Liver (tissue), 9 donors: ENCODE results near the gene RELA. TPM values are rescaled to one million over a fixed set of nuclear protein-coding genes. Genes with fewer than 3 reads are reported as not detected.

Source experiments
- DNase-seq: peaks from one replicate; pipeline ENCODE4 v3.0.0-alpha.2; 2017; ENCODE audit warnings: low spot score
- H3K27ac ChIP-seq, 2 donors: one replicate each; pipeline ENCODE4 v1.7.0; 2013; ENCODE audit warnings: inconsistent platforms in 2 of 2, low read length in 2 of 2, control low read depth in 1 of 2, low read depth in 1 of 2, mild to moderate bottlenecking in 1 of 2
- H3K27me3 ChIP-seq, 4 donors: one replicate each; pipeline versions ENCODE4 v1.6.1 to v1.7.0; 2013; ENCODE audit warnings: low read length in 3 of 4, inconsistent platforms in 1 of 4, mild to moderate bottlenecking in 1 of 4, moderate library complexity in 1 of 4; ENCODE audit not compliant: control insufficient read depth in 4 of 4, insufficient read depth in 4 of 4
- H3K36me3 ChIP-seq, 4 donors: one replicate each; pipeline versions ENCODE4 v1.6.1 to v1.7.0; 2013; ENCODE audit warnings: low read length in 3 of 4, mild to moderate bottlenecking in 3 of 4, low read depth in 1 of 4, moderate library complexity in 1 of 4; ENCODE audit not compliant: control insufficient read depth in 4 of 4, insufficient read depth in 3 of 4
- H3K4me1 ChIP-seq, 4 donors: one replicate each; pipeline versions ENCODE4 v1.6.1 to v1.7.0; 2013; ENCODE audit warnings: low read length in 3 of 4, mild to moderate bottlenecking in 3 of 4, moderate library complexity in 1 of 4; ENCODE audit not compliant: control insufficient read depth in 4 of 4, insufficient read depth in 4 of 4
- H3K4me3 ChIP-seq, 3 donors: one replicate each; pipeline versions ENCODE4 v1.6.1 to v1.7.0; 2013; ENCODE audit warnings: low read length in 3 of 3, control low read depth in 1 of 3, low read depth in 1 of 3, mild to moderate bottlenecking in 1 of 3
- H3K9ac ChIP-seq, 2 donors: one replicate each; pipeline ENCODE4 v1.7.0; 2013; ENCODE audit warnings: low read length in 2 of 2, mild to moderate bottlenecking in 2 of 2, moderate library complexity in 2 of 2, control low read depth in 1 of 2, low read depth in 1 of 2
- H3K9me3 ChIP-seq, 4 donors: one replicate each; pipeline versions ENCODE4 v1.6.1 to v1.7.0; 2013; ENCODE audit warnings: low read length in 3 of 4; ENCODE audit not compliant: control insufficient read depth in 4 of 4
- EGR1 ChIP-seq, 2 donors: IDR thresholded peaks; 2 replicates each; pipeline ENCODE4 v1.6.1; 2016 to 2018; ENCODE audit warnings: antibody characterized with exemption in 2 of 2, low read depth in 2 of 2
- FOXA1 ChIP-seq: IDR thresholded peaks from 2 replicates; pipeline ENCODE4 v1.6.1; 2016; ENCODE audit warnings: antibody characterized with exemption
- GABPA ChIP-seq, 2 donors: IDR thresholded peaks in 1 of 2; conservative IDR thresholded peaks in 1 of 2; 2 replicates each; pipeline ENCODE4 v1.6.1; 2016; ENCODE audit warnings: antibody characterized with exemption in 2 of 2, mild to moderate bottlenecking in 1 of 2, moderate library complexity in 1 of 2
- HNF4A ChIP-seq, 2 donors: conservative IDR thresholded peaks; 2 replicates each; pipeline ENCODE4 v1.6.1; 2016; ENCODE audit warnings: antibody characterized with exemption in 2 of 2, mild to moderate bottlenecking in 2 of 2
- HNF4G ChIP-seq: IDR thresholded peaks from 2 replicates; pipeline ENCODE4 v1.6.1; 2016; ENCODE audit warnings: antibody characterized with exemption
- JUND ChIP-seq, 2 donors: IDR thresholded peaks; 2 replicates each; pipeline ENCODE4 v1.6.1; 2016; ENCODE audit warnings: antibody characterized with exemption in 2 of 2
- MAX ChIP-seq: IDR thresholded peaks from 2 replicates; pipeline ENCODE4 v1.6.1; 2016; ENCODE audit warnings: antibody characterized with exemption
- NR2F2 ChIP-seq: IDR thresholded peaks from 2 replicates; pipeline ENCODE4 v1.6.1; 2016; ENCODE audit warnings: antibody characterized with exemption
- REST ChIP-seq: IDR thresholded peaks from 2 replicates; pipeline ENCODE4 v1.6.1; 2016; ENCODE audit warnings: antibody characterized with exemption, mild to moderate bottlenecking
- RXRA ChIP-seq, 2 donors: IDR thresholded peaks; 2 replicates each; pipeline ENCODE4 v1.6.1; 2017 to 2018; ENCODE audit warnings: antibody characterized with exemption in 2 of 2, mild to moderate bottlenecking in 1 of 2
- SP1 ChIP-seq: IDR thresholded peaks from 2 replicates; pipeline ENCODE4 v1.6.1; 2018; ENCODE audit warnings: antibody characterized with exemption, mild to moderate bottlenecking
- TAF1 ChIP-seq: conservative IDR thresholded peaks from 2 replicates; pipeline ENCODE4 v1.6.1; 2016; ENCODE audit warnings: antibody characterized with exemption, mild to moderate bottlenecking
- YY1 ChIP-seq: IDR thresholded peaks from 2 replicates; pipeline ENCODE4 v1.6.1; 2016; ENCODE audit warnings: antibody characterized with exemption, mild to moderate bottlenecking
- ZBTB33 ChIP-seq: IDR thresholded peaks from 2 replicates; pipeline ENCODE4 v1.6.1; 2016; ENCODE audit warnings: antibody characterized with exemption
- WGBS: extraction: QIAGEN DNeasy Blood & Tissue Kit; methylation state at CpG from one replicate; pipeline ENCODE4 v1.1.7; 2013; 5-methylcytosine and 5-hydroxymethylcytosine counted together
- polyA plus RNA-seq, 2 donors: library from polyadenylated mRNA; stranded (reverse) in 1 of 2; unstranded in 1 of 2; fragments of 200-250 nt in 1 of 2; fragments of >200 nt in 1 of 2; fragmentation: Nextera tagmentation in 1 of 2; extraction: Ambion mirVana in 1 of 2; gene quantifications; one replicate each; pipeline versions ENCODE4 v1.2.1 to v1.2.3, GENCODE V29; 2013 to 2015
- total RNA-seq, 2 donors: library from RNA; depleted of rRNA; stranded (reverse); fragments of >200 nt; gene quantifications; one replicate each; pipeline ENCODE4 v1.2.3, GENCODE V29; 2014
- donor health status: healthy.
- donor health status: healthy.
- donor health status: healthy.
- donor health status: healthy.
- donor health status: healthy.

Gene RELA
- total and polyA plus RNA-seq, 4 donors: 11.1 to 30.7 (median 22.0) TPM

- Histone ChIP-seq H3K9me3 (no peaks in the 10 kb centered on the region), H3K4me1 (peaks cover 3 to 46% (median 32%) of the 10 kb centered on the region in 4 donors), H3K36me3 (peaks cover 9 to 36% (median 19%) of the 10 kb centered on the region in 4 donors), H3K9ac (no peak overlapping the region), H3K27me3 (no peaks in the 10 kb centered on the region), H3K4me3 (no peak overlapping the region), H3K27ac (no peak overlapping the region)
- WGBS: 96% methylated on average over 46 of the region's 46 CpGs
- no peak for DNase-seq
- TF ChIP-seq FOXA1 (no peak), TAF1 (no peak), JUND (IDR thresholded peaks at IDR 0.05) (no peak), HNF4G (no peak)
These were observed 27.6 kb downstream of the RELA start for GRCh38 chr11:65634905-65635731.

GRCh38 chr11:65634440-65634839, 28.3 kb downstream of the RELA start:
- H3K9me3 ChIP-seq: no peaks in the 10 kb centered on the region
- no peak overlapping the region for H3K9ac ChIP-seq
- no peak overlapping the region for H3K4me3 ChIP-seq
- H3K27me3 ChIP-seq: no peaks in the 10 kb centered on the region
- WGBS: 94% methylated on average over 11 of the region's 11 CpGs
- peaks cover 3 to 40% (median 28%) of the 10 kb centered on the region in 4 donors for H3K4me1 ChIP-seq
- TF ChIP-seq YY1: no peak
- peaks cover 16 to 42% (median 22%) of the 10 kb centered on the region in 4 donors for H3K36me3 ChIP-seq
- DNase-seq: no peak
- H3K27ac ChIP-seq: no peak overlapping the region

- H3K4me3 ChIP-seq: no peak overlapping the region
- H3K9me3 ChIP-seq: no peaks in the 10 kb centered on the region
These were observed 28.6 kb downstream of the RELA start for GRCh38 chr11:65634109-65634436.

GRCh38 chr11:65633390-65634108, 29.2 kb downstream of the RELA start:
- Histone ChIP-seq H3K9ac (no peak overlapping the region), H3K27me3 (no peaks in the 10 kb centered on the region), H3K9me3 (no peaks in the 10 kb centered on the region), H3K4me3 (no peak overlapping the region), H3K4me1 (peaks cover 3 to 35% (median 24%) of the 10 kb centered on the region in 4 donors), H3K27ac (peak overlapping the region; percentile 12 to 32), H3K36me3 (peaks cover 18 to 51% (median 26%) of the 10 kb centered on the region in 4 donors)
- no peak for DNase-seq
- TF ChIP-seq FOXA1 (no peak), ZBTB33 (no peak), SP1 (peak; percentile 43), TAF1 (no peak), NR2F2 (no peak), RXRA (IDR thresholded peaks at IDR 0.05) (peak; percentile 73 to 75), REST (no peak), MAX (no peak), GABPA (IDR thresholded peaks at IDR 0.05 in 1 of 2, conservative IDR thresholded peaks at IDR 0.05 in 1 of 2) (no peak), HNF4G (no peak), YY1 (no peak), JUND (IDR thresholded peaks at IDR 0.05) (no peak), HNF4A (conservative IDR thresholded peaks at IDR 0.05) (peak; percentile 35 to 48), EGR1 (IDR thresholded peaks at IDR 0.05; ENCODE audit: low read depth in 2 of 2) (no peak)
- 52% methylated on average over 20 of the region's 20 CpGs for WGBS

More at GRCh38 chr11:65634109-65634436, 28.6 kb downstream of the RELA start:
- DNase-seq: no peak
- Histone ChIP-seq H3K27ac (no peak overlapping the region), H3K36me3 (peaks cover 18 to 46% (median 26%) of the 10 kb centered on the region in 4 donors), H3K4me1 (peaks cover 3 to 39% (median 28%) of the 10 kb centered on the region in 4 donors), H3K9ac (no peak overlapping the region), H3K27me3 (no peaks in the 10 kb centered on the region)
- WGBS: 93% methylated on average over 14 of the region's 14 CpGs
- no peak for TF ChIP-seq RXRA (IDR thresholded peaks at IDR 0.05)
- no peak for TF ChIP-seq HNF4G
- TF ChIP-seq TAF1: no peak
